ENCODE data around the gene TFF1.

DNA sequence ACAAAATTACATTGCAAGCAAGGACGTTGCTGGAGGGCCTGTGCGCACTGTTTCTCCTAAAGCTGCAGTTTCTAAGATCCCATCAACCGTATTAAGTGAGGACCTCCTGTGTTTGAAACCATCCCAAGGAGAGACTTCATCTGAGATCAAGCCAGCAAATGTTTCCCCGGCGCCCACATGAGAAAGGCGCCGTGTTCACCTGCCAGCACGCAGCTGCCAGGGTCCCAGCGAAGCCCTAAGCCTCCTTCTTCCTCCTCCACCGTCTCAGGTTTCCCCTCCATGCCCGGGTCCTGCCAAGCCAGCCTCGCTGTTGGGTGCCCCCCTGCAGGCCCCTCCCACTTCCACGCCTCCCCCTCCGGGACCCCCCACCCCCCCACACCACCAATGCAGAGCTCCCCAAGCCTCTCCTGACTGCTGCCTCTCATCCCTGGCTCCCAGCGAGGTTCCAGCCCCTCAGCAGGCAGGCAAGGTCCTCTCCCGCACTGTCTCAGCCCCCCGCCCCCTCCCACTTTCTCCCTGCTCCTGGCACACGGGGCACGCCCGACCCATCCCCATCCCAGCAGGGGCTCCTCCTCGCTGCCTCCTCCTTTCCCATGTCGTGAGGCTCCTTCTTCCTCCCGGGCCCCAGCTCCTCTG, 8.6 kb upstream of the TFF1 start:
- TF ChIP-seq POLR2AphosphoS5 (IDR thresholded peaks at IDR 0.05; ENCODE audit: low read depth) (no peak), GABPA (IDR thresholded peaks at IDR 0.05; ENCODE audit: low read depth) (no peak)
- TF ChIP-seq, protein P1, sequence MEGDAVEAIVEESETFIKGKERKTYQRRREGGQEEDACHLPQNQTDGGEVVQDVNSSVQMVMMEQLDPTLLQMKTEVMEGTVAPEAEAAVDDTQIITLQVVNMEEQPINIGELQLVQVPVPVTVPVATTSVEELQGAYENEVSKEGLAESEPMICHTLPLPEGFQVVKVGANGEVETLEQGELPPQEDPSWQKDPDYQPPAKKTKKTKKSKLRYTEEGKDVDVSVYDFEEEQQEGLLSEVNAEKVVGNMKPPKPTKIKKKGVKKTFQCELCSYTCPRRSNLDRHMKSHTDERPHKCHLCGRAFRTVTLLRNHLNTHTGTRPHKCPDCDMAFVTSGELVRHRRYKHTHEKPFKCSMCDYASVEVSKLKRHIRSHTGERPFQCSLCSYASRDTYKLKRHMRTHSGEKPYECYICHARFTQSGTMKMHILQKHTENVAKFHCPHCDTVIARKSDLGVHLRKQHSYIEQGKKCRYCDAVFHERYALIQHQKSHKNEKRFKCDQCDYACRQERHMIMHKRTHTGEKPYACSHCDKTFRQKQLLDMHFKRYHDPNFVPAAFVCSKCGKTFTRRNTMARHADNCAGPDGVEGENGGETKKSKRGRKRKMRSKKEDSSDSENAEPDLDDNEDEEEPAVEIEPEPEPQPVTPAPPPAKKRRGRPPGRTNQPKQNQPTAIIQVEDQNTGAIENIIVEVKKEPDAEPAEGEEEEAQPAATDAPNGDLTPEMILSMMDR (IDR thresholded peaks at IDR 0.05; ENCODE audit: insufficient read depth, low read length), result no peak

All from HL-60 (cell line).